ENCODE results near the gene ELP2.

ELP2 gene

GRCh38 chr18:36124841-36125240 is 4.9 kb upstream of the ELP2 start:
- no peak for DNase-seq (ENCODE audit: low read depth, low spot score)

- DNase-seq (ENCODE audit: low read depth, low spot score) = no peak
Observed at GRCh38 chr18:36126668-36127067, 3.0 kb upstream of the ELP2 start.

- no peak for DNase-seq (ENCODE audit: low read depth, low spot score)
Observed at GRCh38 chr18:36127836-36128529, 1.7 kb upstream of the ELP2 start.

- DNase-seq (ENCODE audit: low read depth, low spot score) = no peak
Observed at GRCh38 chr18:36128530-36128870, 1.2 kb upstream of the ELP2 start.

GRCh38 chr18:36128907-36129299 is 796 bp upstream of the ELP2 start:
- no peak for DNase-seq (ENCODE audit: low read depth, low spot score)

GRCh38 chr18:36130039-36130831 is 536 bp downstream of the ELP2 start:
- no peak for DNase-seq (ENCODE audit: low read depth, low spot score)

- DNase-seq (ENCODE audit: low read depth, low spot score) = no peak
Observed at GRCh38 chr18:36130883-36131653, 1.4 kb downstream of the ELP2 start.

GRCh38 chr18:36131692-36132483 is 2.2 kb downstream of the ELP2 start:
- no peak for DNase-seq (ENCODE audit: low read depth, low spot score)

GRCh38 chr18:36132756-36133155 is 3.1 kb downstream of the ELP2 start:
- DNase-seq (ENCODE audit: low read depth, low spot score) = no peak

GRCh38 chr18:36135264-36135663 is 5.6 kb downstream of the ELP2 start:
- no peak for DNase-seq (ENCODE audit: low read depth, low spot score)

GRCh38 chr18:36139245-36139644 is 9.5 kb downstream of the ELP2 start:
- DNase-seq (ENCODE audit: low read depth, low spot score) = no peak

- no peak for DNase-seq (ENCODE audit: low read depth, low spot score)
Observed at GRCh38 chr18:36141576-36141975, 11.9 kb downstream of the ELP2 start.

GRCh38 chr18:36142751-36143150 is 13.1 kb downstream of the ELP2 start:
- no peak for DNase-seq (ENCODE audit: low read depth, low spot score)

- DNase-seq (ENCODE audit: low read depth, low spot score) = no peak
Observed at GRCh38 chr18:36143391-36143790, 13.7 kb downstream of the ELP2 start.

GRCh38 chr18:36149514-36150289 is 20.0 kb downstream of the ELP2 start:
- DNase-seq (ENCODE audit: low read depth, low spot score) = no peak

- DNase-seq (ENCODE audit: low read depth, low spot score) = no peak
Observed at GRCh38 chr18:36152781-36153180, 23.1 kb downstream of the ELP2 start.

GRCh38 chr18:36153203-36153602 is 23.5 kb downstream of the ELP2 start:
- no peak for DNase-seq (ENCODE audit: low read depth, low spot score)

- DNase-seq (ENCODE audit: low read depth, low spot score) = no peak
Observed at GRCh38 chr18:36153771-36154170, 24.1 kb downstream of the ELP2 start.

GRCh38 chr18:36155851-36156757 is 26.4 kb downstream of the ELP2 start:
- no peak for DNase-seq (ENCODE audit: low read depth, low spot score)

- DNase-seq (ENCODE audit: low read depth, low spot score) = no peak
Observed at GRCh38 chr18:36157441-36157840, 27.7 kb downstream of the ELP2 start.
